Measurements from ENCODE around the gene TEX261. TPM values are rescaled to one million over a fixed set of nuclear protein-coding genes. Genes with fewer than 3 reads are reported as not detected.

TEX261 gene
- total and polyA plus RNA-seq, 2 donors (not counting 3 experiments of a cell fraction or from before 2014, with no cell fraction given) = 71.2 to 98.1 TPM

DNA sequence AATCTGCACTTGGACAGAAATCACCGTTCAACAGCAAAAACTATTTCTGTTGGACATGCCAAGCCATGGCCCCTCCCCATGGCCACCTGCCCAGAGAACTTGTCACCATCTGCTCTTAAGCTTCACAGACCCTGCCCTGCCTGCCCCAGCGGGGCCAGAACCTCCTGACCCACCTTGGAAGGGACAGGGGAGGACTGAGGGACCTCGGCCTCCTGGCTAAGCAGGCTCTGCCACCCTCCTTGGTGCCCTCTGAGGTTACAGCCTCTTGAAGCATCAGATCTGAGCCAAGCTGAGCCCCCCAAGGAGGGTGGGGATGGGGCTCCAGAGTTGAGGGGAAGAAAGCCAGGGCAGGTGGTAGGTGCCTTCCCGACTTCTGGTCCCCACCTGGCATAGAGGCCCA lies 6.5 kb downstream of the TEX261 start:
- H3K9ac ChIP-seq (replicated peaks; ENCODE audit: extremely low read depth, insufficient read depth, low read length) = no peak overlapping the region
- peaks cover 5% of the 10 kb centered on the region for H3K79me2 ChIP-seq (ENCODE audit: control insufficient read depth, insufficient read depth, low read length)
- no peak overlapping the region for H2AFZ ChIP-seq (ENCODE audit: low read depth, low read length)
- FAIRE-seq (no peak), DNase-seq (ENCODE audit: low read depth, low spot score) (no peak)
- CTCF ChIA-PET = interaction anchor here (1.7 kb wide), 1 partner anchor 13 kb away, joined by 5 read pairs; no protein-coding TSS in a partner anchor
- no peak overlapping the region for H3K27ac ChIP-seq (ENCODE audit: insufficient read depth, low read depth, low read length)
- H4K20me1 ChIP-seq (replicated peaks; ENCODE audit: control insufficient read depth, extremely low read depth, insufficient read depth, low read length) = no peaks in the 10 kb centered on the region
- H3K4me3 ChIP-seq (replicated peaks in 1 of 3; ENCODE audit: insufficient read depth in 1 of 3, low read depth in 1 of 3, low read length in 3 of 3) = no peak overlapping the region
- BruUV-seq (replicated peaks) = no TSS peak
- POLR2A ChIA-PET = no interaction called here
- no peak overlapping the region for H3K4me2 ChIP-seq (ENCODE audit: insufficient read depth, low read length)
- TF ChIP-seq EZH2 (IDR thresholded peaks at IDR 0.05; ENCODE audit: borderline replicate concordance, low read depth, low read length, severe bottlenecking) = no peak
- TF ChIP-seq MAX (IDR thresholded peaks at IDR 0.05; ENCODE audit: insufficient read depth, insufficient read length) = no peak
- no peak for TF ChIP-seq POLR2A (IDR thresholded peaks at IDR 0.05; ENCODE audit: low read depth, low read length)
- TF ChIP-seq MYC (IDR thresholded peaks at IDR 0.05; ENCODE audit: low read depth, low read length) = no peak
- H3K9me1 ChIP-seq (replicated peaks; ENCODE audit: control insufficient read depth, extremely low read depth, insufficient read depth, low read length) = no peaks in the 10 kb centered on the region
- no peaks in the 10 kb centered on the region for H3K9me3 ChIP-seq (replicated peaks; ENCODE audit: control insufficient read depth, insufficient read depth, low read length)
- no peaks in the 10 kb centered on the region for H3K27me3 ChIP-seq (ENCODE audit: control insufficient read depth in 2 of 2, insufficient read depth in 2 of 2, low read length in 2 of 2)
- H3K4me1 ChIP-seq (ENCODE audit: control insufficient read depth, extremely low read depth, insufficient read depth, low read length) = peaks cover 3% of the 10 kb centered on the region
- dilution Hi-C loops (cut with MboI; ENCODE audit: extremely low pct_ligation_motif_present, low sequenced_read_pairs) = no loop called here
- intact Hi-C loops (cut with micrococcal nuclease) = no loop called here
- peaks cover 4 to 28% of the 10 kb centered on the region in 2 experiments for H3K36me3 ChIP-seq (ENCODE audit: control insufficient read depth in 2 of 2, extremely low read depth in 1 of 2, insufficient read depth in 2 of 2, low read length in 2 of 2)

GRCh38 chr2:70987386-70987785 lies 7.3 kb downstream of the TEX261 start:
- Histone ChIP-seq H3K27me3 (ENCODE audit: control insufficient read depth in 2 of 2, insufficient read depth in 2 of 2, low read length in 2 of 2) (no peaks in the 10 kb centered on the region), H4K20me1 (replicated peaks; ENCODE audit: control insufficient read depth, extremely low read depth, insufficient read depth, low read length) (no peaks in the 10 kb centered on the region), H3K9me1 (replicated peaks; ENCODE audit: control insufficient read depth, extremely low read depth, insufficient read depth, low read length) (no peaks in the 10 kb centered on the region), H3K9ac (replicated peaks; ENCODE audit: extremely low read depth, insufficient read depth, low read length) (no peak overlapping the region), H3K9me3 (replicated peaks; ENCODE audit: control insufficient read depth, insufficient read depth, low read length) (no peaks in the 10 kb centered on the region), H3K4me1 (ENCODE audit: control insufficient read depth, extremely low read depth, insufficient read depth, low read length) (no peaks in the 10 kb centered on the region), H3K27ac (ENCODE audit: insufficient read depth, low read depth, low read length) (no peak overlapping the region), H2AFZ (ENCODE audit: low read depth, low read length) (no peak overlapping the region), H3K4me2 (ENCODE audit: insufficient read depth, low read length) (no peak overlapping the region), H3K4me3 (replicated peaks in 1 of 3; ENCODE audit: insufficient read depth in 1 of 3, low read depth in 1 of 3, low read length in 3 of 3) (no peak overlapping the region), H3K36me3 (ENCODE audit: control insufficient read depth in 2 of 2, extremely low read depth in 1 of 2, insufficient read depth in 2 of 2, low read length in 2 of 2) (peaks cover 4 to 28% of the 10 kb centered on the region in 2 experiments), H3K79me2 (ENCODE audit: control insufficient read depth, insufficient read depth, low read length) (no peaks in the 10 kb centered on the region)
- DNase-seq (ENCODE audit: low read depth, low spot score) (no peak), FAIRE-seq (no peak)
- intact Hi-C loops (cut with micrococcal nuclease) (no loop called here), dilution Hi-C loops (cut with MboI; ENCODE audit: extremely low pct_ligation_motif_present, low sequenced_read_pairs) (no loop called here)
- ChIA-PET CTCF (interaction anchor here (1.7 kb wide), 1 partner anchor 14 kb away, joined by 5 read pairs; no protein-coding TSS in a partner anchor), POLR2A (no interaction called here)
- no TSS peak for BruUV-seq (replicated peaks)
- no peak for TF ChIP-seq MYC (IDR thresholded peaks at IDR 0.05; ENCODE audit: low read depth, low read length)
- TF ChIP-seq EZH2 (IDR thresholded peaks at IDR 0.05; ENCODE audit: borderline replicate concordance, low read depth, low read length, severe bottlenecking) = no peak
- TF ChIP-seq, protein P1, sequence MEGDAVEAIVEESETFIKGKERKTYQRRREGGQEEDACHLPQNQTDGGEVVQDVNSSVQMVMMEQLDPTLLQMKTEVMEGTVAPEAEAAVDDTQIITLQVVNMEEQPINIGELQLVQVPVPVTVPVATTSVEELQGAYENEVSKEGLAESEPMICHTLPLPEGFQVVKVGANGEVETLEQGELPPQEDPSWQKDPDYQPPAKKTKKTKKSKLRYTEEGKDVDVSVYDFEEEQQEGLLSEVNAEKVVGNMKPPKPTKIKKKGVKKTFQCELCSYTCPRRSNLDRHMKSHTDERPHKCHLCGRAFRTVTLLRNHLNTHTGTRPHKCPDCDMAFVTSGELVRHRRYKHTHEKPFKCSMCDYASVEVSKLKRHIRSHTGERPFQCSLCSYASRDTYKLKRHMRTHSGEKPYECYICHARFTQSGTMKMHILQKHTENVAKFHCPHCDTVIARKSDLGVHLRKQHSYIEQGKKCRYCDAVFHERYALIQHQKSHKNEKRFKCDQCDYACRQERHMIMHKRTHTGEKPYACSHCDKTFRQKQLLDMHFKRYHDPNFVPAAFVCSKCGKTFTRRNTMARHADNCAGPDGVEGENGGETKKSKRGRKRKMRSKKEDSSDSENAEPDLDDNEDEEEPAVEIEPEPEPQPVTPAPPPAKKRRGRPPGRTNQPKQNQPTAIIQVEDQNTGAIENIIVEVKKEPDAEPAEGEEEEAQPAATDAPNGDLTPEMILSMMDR (IDR thresholded peaks at IDR 0.05; ENCODE audit: extremely low read depth in 1 of 2, insufficient read depth in 1 of 2, low read depth in 1 of 2, low read length in 2 of 2) = no peak
- no peak for TF ChIP-seq FOS (IDR thresholded peaks at IDR 0.05; ENCODE audit: borderline replicate concordance, insufficient read depth, low read length)
- TF ChIP-seq POLR2AphosphoS5 (IDR thresholded peaks at IDR 0.05; ENCODE audit: insufficient read depth, low read depth, low read length) = no peak
- no peak for TF ChIP-seq MAX (IDR thresholded peaks at IDR 0.05; ENCODE audit: insufficient read depth, insufficient read length)
- no peak for TF ChIP-seq JUN (IDR thresholded peaks at IDR 0.05; ENCODE audit: borderline replicate concordance, insufficient read depth, insufficient read length, low read depth)
- TF ChIP-seq GATA2 (IDR thresholded peaks at IDR 0.05; ENCODE audit: insufficient read depth, insufficient read length, low read depth, low read length) = no peak
- no peak for TF ChIP-seq POLR2A (IDR thresholded peaks at IDR 0.05; ENCODE audit: low read depth, low read length)

Measured in endothelial cell of umbilical vein (primary cell).